ENCODE results near the gene RAX2.

The RAX2 gene

DNA sequence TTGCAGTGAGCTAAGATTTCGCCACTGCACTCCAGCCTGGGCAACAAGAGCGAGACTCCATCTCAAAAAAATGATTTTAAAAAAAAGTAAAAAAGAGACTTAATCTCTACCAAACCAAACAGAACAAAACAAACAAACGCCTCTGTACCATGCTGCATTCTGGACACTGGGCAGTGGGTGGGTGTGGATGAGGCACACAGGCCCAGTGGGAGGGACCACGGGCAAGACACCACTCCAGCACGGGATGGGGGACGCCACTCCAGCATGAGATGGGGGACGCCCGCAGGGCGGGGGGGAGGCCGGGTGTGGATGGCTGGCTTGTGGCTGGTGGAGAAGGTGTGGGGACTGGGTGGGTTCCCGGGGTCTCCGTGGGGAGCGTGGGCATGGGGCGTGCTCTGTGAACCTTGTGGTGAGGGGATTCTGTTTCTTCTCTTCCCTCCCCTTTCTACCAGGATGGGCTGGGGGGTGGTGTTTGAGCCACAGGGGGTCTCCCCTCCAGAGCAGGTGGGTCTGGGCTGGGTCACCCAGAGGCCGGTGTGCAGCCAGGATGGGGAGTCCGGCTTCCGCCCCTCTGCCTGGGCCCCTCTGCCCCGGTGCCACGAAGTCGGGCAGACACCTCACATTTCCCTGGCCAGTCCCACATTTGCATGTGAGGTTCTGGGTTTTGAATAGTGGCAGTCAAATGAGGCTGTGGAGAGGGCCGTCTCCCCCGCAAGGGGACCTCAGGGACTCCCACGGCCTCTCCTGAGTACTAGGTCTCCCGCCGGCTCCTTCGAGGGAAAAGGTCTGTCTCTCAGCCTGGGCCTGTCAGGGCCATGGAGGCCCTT is 38.1 kb upstream of the RAX2 start:
- Histone ChIP-seq H2BK15ac (replicated peaks; ENCODE audit: low read depth) (no peak overlapping the region), H3K36me3 (ENCODE audit: control insufficient read depth, insufficient read depth, low read length) (no peaks in the 10 kb centered on the region), H3K79me1 (ENCODE audit: low read length) (no peaks in the 10 kb centered on the region)

GRCh38 chr19:3808420-3809143 is 36.6 kb upstream of the RAX2 start:
- DNase-seq: no peak
- Histone ChIP-seq H2AK5ac (ENCODE audit: low read length) (no peak overlapping the region), H3K4me3 (ENCODE audit: low read length) (no peak overlapping the region), H3K4me2 (ENCODE audit: low read length) (no peak overlapping the region), H4K5ac (ENCODE audit: low read length) (no peak overlapping the region), H2BK120ac (ENCODE audit: low read depth, low read length) (no peak overlapping the region), H3K18ac (ENCODE audit: low read length) (no peak overlapping the region), H2BK15ac (replicated peaks; ENCODE audit: low read depth) (no peak overlapping the region), H2BK5ac (ENCODE audit: low read length) (no peak overlapping the region), H3K36me3 (ENCODE audit: control insufficient read depth, insufficient read depth, low read length) (no peaks in the 10 kb centered on the region), H3K27ac (ENCODE audit: low read depth, low read length) (no peak overlapping the region), H3K23ac (ENCODE audit: low read length) (no peak overlapping the region), H3K79me2 (ENCODE audit: control insufficient read depth, insufficient read depth, low read length) (no peaks in the 10 kb centered on the region), H3K4me1 (ENCODE audit: control insufficient read depth, low read depth, low read length) (no peaks in the 10 kb centered on the region), H3K79me1 (ENCODE audit: low read length) (no peaks in the 10 kb centered on the region), H4K8ac (ENCODE audit: low read depth, low read length) (no peak overlapping the region), H3K4ac (ENCODE audit: low read depth, low read length) (no peak overlapping the region), H3K27me3 (ENCODE audit: insufficient read depth, low read length, poor library complexity) (no peaks in the 10 kb centered on the region), H3K9ac (ENCODE audit: low read length) (no peak overlapping the region), H3K56ac (ENCODE audit: low read length) (no peak overlapping the region)
- no CpG with 5 or more reads among the region's 33 CpGs for WGBS (ENCODE audit: extremely low coverage, insufficient coverage, low lambda C conversion rate)

More for the DNA sequence above, 38.1 kb upstream of the RAX2 start:
- no peak overlapping the region for H2BK5ac ChIP-seq (ENCODE audit: low read length)
- H3K4me1 ChIP-seq (ENCODE audit: control insufficient read depth, low read depth, low read length): no peaks in the 10 kb centered on the region
- H3K4me3 ChIP-seq (ENCODE audit: low read length): no peak overlapping the region
- H3K23ac ChIP-seq (ENCODE audit: low read length): no peak overlapping the region
- no peak overlapping the region for H4K5ac ChIP-seq (ENCODE audit: low read length)
- H4K8ac ChIP-seq (ENCODE audit: low read depth, low read length): no peak overlapping the region
- H3K9ac ChIP-seq (ENCODE audit: low read length): no peak overlapping the region
- no peak overlapping the region for H3K56ac ChIP-seq (ENCODE audit: low read length)
- H3K27me3 ChIP-seq (ENCODE audit: insufficient read depth, low read length, poor library complexity): no peaks in the 10 kb centered on the region
- H3K4me2 ChIP-seq (ENCODE audit: low read length): no peak overlapping the region
- no peak overlapping the region for H2BK120ac ChIP-seq (ENCODE audit: low read depth, low read length)
- H3K4ac ChIP-seq (ENCODE audit: low read depth, low read length): no peak overlapping the region
- DNase-seq: no peak
- H3K18ac ChIP-seq (ENCODE audit: low read length): no peak overlapping the region
- H3K79me2 ChIP-seq (ENCODE audit: control insufficient read depth, insufficient read depth, low read length): no peaks in the 10 kb centered on the region
- no peak overlapping the region for H3K27ac ChIP-seq (ENCODE audit: low read depth, low read length)
- no CpG with 5 or more reads among the region's 26 CpGs for WGBS (ENCODE audit: extremely low coverage, insufficient coverage, low lambda C conversion rate)
- no peak overlapping the region for H2AK5ac ChIP-seq (ENCODE audit: low read length)

DNA sequence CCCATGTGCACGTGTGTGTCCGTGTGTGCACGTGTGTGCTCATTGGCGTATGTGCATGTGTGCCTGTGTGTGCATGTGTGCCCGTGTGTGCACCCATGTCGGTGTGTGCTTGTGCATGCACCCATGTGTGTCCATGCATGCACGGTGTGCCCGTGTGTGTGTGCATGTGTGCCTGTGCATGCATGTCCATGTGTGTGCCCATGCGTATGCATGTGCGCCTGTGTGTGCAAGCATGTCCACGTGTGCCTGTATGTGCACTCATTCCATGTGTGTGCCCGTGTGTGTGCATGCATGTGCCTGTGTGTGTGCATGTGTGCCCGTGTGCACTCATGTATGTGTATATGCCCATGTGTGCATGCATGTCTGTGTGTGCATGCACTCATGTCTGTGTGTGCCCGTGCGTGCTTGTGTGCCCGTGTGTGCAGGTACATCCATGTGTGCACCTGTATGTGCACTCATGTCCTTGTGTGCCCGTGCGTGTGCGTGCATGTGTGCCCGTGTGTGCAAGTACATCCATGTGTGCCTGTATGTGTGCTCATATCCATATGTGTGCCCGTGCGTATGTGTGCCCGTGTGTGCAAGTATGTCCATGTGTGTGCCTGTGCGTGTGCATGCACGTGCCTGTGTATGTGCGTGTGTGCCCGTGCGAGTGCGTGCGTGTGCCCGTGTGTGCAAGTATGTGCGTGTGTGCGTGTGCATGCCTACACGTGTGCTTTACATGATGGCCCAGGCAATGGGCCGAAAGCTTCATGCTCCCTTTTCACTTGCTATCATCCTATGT is 35.7 kb upstream of the RAX2 start:
- H2BK120ac ChIP-seq (ENCODE audit: low read depth, low read length): no peak overlapping the region
- H3K56ac ChIP-seq (ENCODE audit: low read length): no peak overlapping the region
- H3K27me3 ChIP-seq (ENCODE audit: insufficient read depth, low read length, poor library complexity): no peaks in the 10 kb centered on the region
- H2AK5ac ChIP-seq (ENCODE audit: low read length): no peak overlapping the region
- H3K18ac ChIP-seq (ENCODE audit: low read length): no peak overlapping the region
- H4K8ac ChIP-seq (ENCODE audit: low read depth, low read length): no peak overlapping the region
- H3K4me3 ChIP-seq (ENCODE audit: low read length): no peak overlapping the region
- H3K23ac ChIP-seq (ENCODE audit: low read length): no peak overlapping the region
- H2BK15ac ChIP-seq (replicated peaks; ENCODE audit: low read depth): no peak overlapping the region
- no peak overlapping the region for H3K27ac ChIP-seq (ENCODE audit: low read depth, low read length)
- no peaks in the 10 kb centered on the region for H3K79me2 ChIP-seq (ENCODE audit: control insufficient read depth, insufficient read depth, low read length)
- WGBS (ENCODE audit: extremely low coverage, insufficient coverage, low lambda C conversion rate): no CpG with 5 or more reads among the region's 35 CpGs
- no peak overlapping the region for H3K4me2 ChIP-seq (ENCODE audit: low read length)
- no peak for DNase-seq
- no peaks in the 10 kb centered on the region for H3K4me1 ChIP-seq (ENCODE audit: control insufficient read depth, low read depth, low read length)
- no peak overlapping the region for H2BK5ac ChIP-seq (ENCODE audit: low read length)
- H3K36me3 ChIP-seq (ENCODE audit: control insufficient read depth, insufficient read depth, low read length): no peaks in the 10 kb centered on the region
- H3K9ac ChIP-seq (ENCODE audit: low read length): no peak overlapping the region
- H4K5ac ChIP-seq (ENCODE audit: low read length): no peak overlapping the region
- no peaks in the 10 kb centered on the region for H3K79me1 ChIP-seq (ENCODE audit: low read length)
- H3K4ac ChIP-seq (ENCODE audit: low read depth, low read length): no peak overlapping the region

GRCh38 chr19:3807131-3807480 is 35.1 kb upstream of the RAX2 start:
- Histone ChIP-seq H3K23ac (ENCODE audit: low read length) (no peak overlapping the region), H3K4me1 (ENCODE audit: control insufficient read depth, low read depth, low read length) (no peaks in the 10 kb centered on the region), H3K4me3 (ENCODE audit: low read length) (no peak overlapping the region), H2BK15ac (replicated peaks; ENCODE audit: low read depth) (no peak overlapping the region), H3K9ac (ENCODE audit: low read length) (no peak overlapping the region), H2AK5ac (ENCODE audit: low read length) (no peak overlapping the region), H3K79me2 (ENCODE audit: control insufficient read depth, insufficient read depth, low read length) (no peaks in the 10 kb centered on the region), H3K56ac (ENCODE audit: low read length) (no peak overlapping the region), H3K27me3 (ENCODE audit: insufficient read depth, low read length, poor library complexity) (no peaks in the 10 kb centered on the region), H3K18ac (ENCODE audit: low read length) (no peak overlapping the region), H3K36me3 (ENCODE audit: control insufficient read depth, insufficient read depth, low read length) (no peaks in the 10 kb centered on the region), H3K4ac (ENCODE audit: low read depth, low read length) (no peak overlapping the region), H3K79me1 (ENCODE audit: low read length) (no peaks in the 10 kb centered on the region), H4K8ac (ENCODE audit: low read depth, low read length) (no peak overlapping the region), H4K5ac (ENCODE audit: low read length) (no peak overlapping the region), H2BK5ac (ENCODE audit: low read length) (no peak overlapping the region), H3K4me2 (ENCODE audit: low read length) (no peak overlapping the region), H3K27ac (ENCODE audit: low read depth, low read length) (no peak overlapping the region), H2BK120ac (ENCODE audit: low read depth, low read length) (no peak overlapping the region)
- no peak for DNase-seq
- WGBS (ENCODE audit: extremely low coverage, insufficient coverage, low lambda C conversion rate): no CpG with 5 or more reads among the region's 19 CpGs

DNA sequence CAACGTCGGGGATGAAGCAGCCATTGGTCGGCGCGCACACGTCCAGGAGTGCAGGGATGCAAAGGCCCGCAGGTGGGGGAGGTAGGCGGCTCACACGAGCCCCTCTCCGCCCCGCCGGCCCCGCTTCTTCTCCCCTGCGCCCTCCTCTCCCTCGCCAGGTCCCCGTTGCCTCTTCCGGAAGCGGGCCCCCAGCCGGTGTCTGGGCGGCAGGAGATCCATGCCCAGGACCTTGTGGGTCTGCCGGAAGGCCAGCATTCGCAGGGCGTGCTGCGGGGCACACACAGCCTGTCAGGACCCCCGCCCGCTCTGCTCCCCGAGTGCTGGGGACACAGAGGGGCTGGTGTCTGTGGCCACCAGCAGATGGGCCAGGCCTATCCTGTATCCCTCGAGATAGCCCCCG is 33.8 kb upstream of the RAX2 start:
- no peak for DNase-seq
- no peak overlapping the region for H3K18ac ChIP-seq (ENCODE audit: low read length)
- no peak overlapping the region for H4K8ac ChIP-seq (ENCODE audit: low read depth, low read length)
- H4K5ac ChIP-seq (ENCODE audit: low read length): no peak overlapping the region
- no peaks in the 10 kb centered on the region for H3K79me2 ChIP-seq (ENCODE audit: control insufficient read depth, insufficient read depth, low read length)
- H2BK15ac ChIP-seq (replicated peaks; ENCODE audit: low read depth): no peak overlapping the region
- no peak overlapping the region for H3K4ac ChIP-seq (ENCODE audit: low read depth, low read length)
- no peak overlapping the region for H3K4me3 ChIP-seq (ENCODE audit: low read length)
- no CpG with 5 or more reads among the region's 29 CpGs for WGBS (ENCODE audit: extremely low coverage, insufficient coverage, low lambda C conversion rate)
- no peak overlapping the region for H3K9ac ChIP-seq (ENCODE audit: low read length)
- no peak overlapping the region for H2BK5ac ChIP-seq (ENCODE audit: low read length)
- H3K79me1 ChIP-seq (ENCODE audit: low read length): no peaks in the 10 kb centered on the region
- no peak overlapping the region for H3K27ac ChIP-seq (ENCODE audit: low read depth, low read length)
- H3K4me1 ChIP-seq (ENCODE audit: control insufficient read depth, low read depth, low read length): no peaks in the 10 kb centered on the region
- H2AK5ac ChIP-seq (ENCODE audit: low read length): no peak overlapping the region
- no peak overlapping the region for H3K56ac ChIP-seq (ENCODE audit: low read length)
- peaks cover 2% of the 10 kb centered on the region for H3K27me3 ChIP-seq (ENCODE audit: insufficient read depth, low read length, poor library complexity)
- no peak overlapping the region for H3K23ac ChIP-seq (ENCODE audit: low read length)
- no peak overlapping the region for H2BK120ac ChIP-seq (ENCODE audit: low read depth, low read length)
- no peaks in the 10 kb centered on the region for H3K36me3 ChIP-seq (ENCODE audit: control insufficient read depth, insufficient read depth, low read length)
- no peak overlapping the region for H3K4me2 ChIP-seq (ENCODE audit: low read length)
